NB4 (cell line): ENCODE results near the gene PLA2G2F.

Experiments used
- CTCF ChIP-seq: IDR thresholded peaks from one replicate; pipeline ENCODE4 v1.5.1; 2012; ENCODE audit warnings: low read depth, low read length
- MAX ChIP-seq: IDR thresholded peaks from 2 replicates; pipeline ENCODE4 v1.6.1; 2011; ENCODE audit warnings: low read depth, low read length
- MYC ChIP-seq: IDR thresholded peaks from 2 replicates; pipeline ENCODE4 v1.6.1; 2011; ENCODE audit warnings: low read depth, low read length
- POLR2A ChIP-seq: IDR thresholded peaks from 2 replicates; pipeline ENCODE4 v1.6.1; 2011; ENCODE audit warnings: mild to moderate bottlenecking; ENCODE audit not compliant: insufficient read length; ENCODE audit errors: extremely low read depth

GRCh38 chr1:20191266-20191825 lies 52.2 kb downstream of the PLA2G2F start:
- no peak for TF ChIP-seq CTCF
- TF ChIP-seq POLR2A, result no peak
- TF ChIP-seq MAX, result no peak
- TF ChIP-seq MYC, result no peak
